Measurements from ENCODE around the gene PGLYRP4.

PGLYRP4 gene

DNA sequence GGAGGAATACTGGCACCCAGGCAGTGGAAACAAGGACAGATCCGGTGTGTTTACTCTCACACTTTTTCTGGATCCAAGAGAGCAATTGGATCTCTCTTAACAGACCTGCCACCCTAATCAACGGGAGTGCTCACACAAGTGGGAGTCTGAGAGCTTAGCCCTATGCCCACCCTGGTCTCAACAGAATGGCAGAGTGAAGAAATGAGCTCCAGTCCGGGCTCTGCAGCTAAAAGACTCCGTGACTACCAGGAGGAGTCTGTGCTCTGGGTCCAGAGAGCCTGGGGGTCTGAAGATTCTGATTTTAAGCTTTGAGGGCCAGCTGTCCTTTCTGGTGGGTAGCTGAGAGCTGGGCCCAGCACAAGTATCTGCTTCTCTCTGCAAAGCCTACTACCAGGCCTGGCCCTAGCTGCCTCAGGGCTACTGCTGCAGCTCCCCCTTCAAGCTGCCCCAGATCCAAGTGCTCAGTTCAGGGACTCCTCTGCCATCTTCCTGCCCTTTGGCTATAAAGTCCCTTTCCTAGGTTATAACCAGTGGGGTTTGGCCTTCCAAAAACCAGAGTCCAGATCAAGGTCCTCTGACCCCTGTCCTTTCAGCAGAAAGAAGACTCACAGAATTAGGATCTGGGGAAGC, 13.0 kb upstream of the PGLYRP4 start:
- H4K20me1 ChIP-seq (ENCODE audit: insufficient read depth, low read length) = no peaks in the 10 kb centered on the region
- no peak overlapping the region for H3K4me2 ChIP-seq (ENCODE audit: insufficient read depth, low read length)
- no peak overlapping the region for H3K27ac ChIP-seq (ENCODE audit: low read length)
- no peak overlapping the region for H2AFZ ChIP-seq (ENCODE audit: low read depth, low read length)
- no peak for DNase-seq
- peaks cover 43% of the 10 kb centered on the region for H3K27me3 ChIP-seq (ENCODE audit: insufficient read depth, low read length, poor library complexity)
- H3K9ac ChIP-seq (ENCODE audit: low read depth, low read length) = no peak overlapping the region
- no peaks in the 10 kb centered on the region for H3K9me3 ChIP-seq (ENCODE audit: insufficient read depth, low read length, severe bottlenecking)
- H3K79me2 ChIP-seq (ENCODE audit: insufficient read depth, low read length) = no peaks in the 10 kb centered on the region
- TF ChIP-seq EZH2 (IDR thresholded peaks at IDR 0.05; ENCODE audit: borderline replicate concordance, low read depth, low read length, severe bottlenecking) = no peak
- TF ChIP-seq, protein P1, sequence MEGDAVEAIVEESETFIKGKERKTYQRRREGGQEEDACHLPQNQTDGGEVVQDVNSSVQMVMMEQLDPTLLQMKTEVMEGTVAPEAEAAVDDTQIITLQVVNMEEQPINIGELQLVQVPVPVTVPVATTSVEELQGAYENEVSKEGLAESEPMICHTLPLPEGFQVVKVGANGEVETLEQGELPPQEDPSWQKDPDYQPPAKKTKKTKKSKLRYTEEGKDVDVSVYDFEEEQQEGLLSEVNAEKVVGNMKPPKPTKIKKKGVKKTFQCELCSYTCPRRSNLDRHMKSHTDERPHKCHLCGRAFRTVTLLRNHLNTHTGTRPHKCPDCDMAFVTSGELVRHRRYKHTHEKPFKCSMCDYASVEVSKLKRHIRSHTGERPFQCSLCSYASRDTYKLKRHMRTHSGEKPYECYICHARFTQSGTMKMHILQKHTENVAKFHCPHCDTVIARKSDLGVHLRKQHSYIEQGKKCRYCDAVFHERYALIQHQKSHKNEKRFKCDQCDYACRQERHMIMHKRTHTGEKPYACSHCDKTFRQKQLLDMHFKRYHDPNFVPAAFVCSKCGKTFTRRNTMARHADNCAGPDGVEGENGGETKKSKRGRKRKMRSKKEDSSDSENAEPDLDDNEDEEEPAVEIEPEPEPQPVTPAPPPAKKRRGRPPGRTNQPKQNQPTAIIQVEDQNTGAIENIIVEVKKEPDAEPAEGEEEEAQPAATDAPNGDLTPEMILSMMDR (IDR thresholded peaks at IDR 0.05; ENCODE audit: borderline replicate concordance, extremely low read depth, low read length, poor library complexity, severe bottlenecking) = no peak
- no peaks in the 10 kb centered on the region for H3K4me1 ChIP-seq (ENCODE audit: insufficient read depth, low read length)
- ATAC-seq (ENCODE audit: insufficient read depth, low read depth) = no peak
- no peaks in the 10 kb centered on the region for H3K36me3 ChIP-seq (ENCODE audit: insufficient read depth, low read length)
- no peak overlapping the region for H3K4me3 ChIP-seq (ENCODE audit: low read depth in 1 of 2, low read length in 2 of 2)

DNA sequence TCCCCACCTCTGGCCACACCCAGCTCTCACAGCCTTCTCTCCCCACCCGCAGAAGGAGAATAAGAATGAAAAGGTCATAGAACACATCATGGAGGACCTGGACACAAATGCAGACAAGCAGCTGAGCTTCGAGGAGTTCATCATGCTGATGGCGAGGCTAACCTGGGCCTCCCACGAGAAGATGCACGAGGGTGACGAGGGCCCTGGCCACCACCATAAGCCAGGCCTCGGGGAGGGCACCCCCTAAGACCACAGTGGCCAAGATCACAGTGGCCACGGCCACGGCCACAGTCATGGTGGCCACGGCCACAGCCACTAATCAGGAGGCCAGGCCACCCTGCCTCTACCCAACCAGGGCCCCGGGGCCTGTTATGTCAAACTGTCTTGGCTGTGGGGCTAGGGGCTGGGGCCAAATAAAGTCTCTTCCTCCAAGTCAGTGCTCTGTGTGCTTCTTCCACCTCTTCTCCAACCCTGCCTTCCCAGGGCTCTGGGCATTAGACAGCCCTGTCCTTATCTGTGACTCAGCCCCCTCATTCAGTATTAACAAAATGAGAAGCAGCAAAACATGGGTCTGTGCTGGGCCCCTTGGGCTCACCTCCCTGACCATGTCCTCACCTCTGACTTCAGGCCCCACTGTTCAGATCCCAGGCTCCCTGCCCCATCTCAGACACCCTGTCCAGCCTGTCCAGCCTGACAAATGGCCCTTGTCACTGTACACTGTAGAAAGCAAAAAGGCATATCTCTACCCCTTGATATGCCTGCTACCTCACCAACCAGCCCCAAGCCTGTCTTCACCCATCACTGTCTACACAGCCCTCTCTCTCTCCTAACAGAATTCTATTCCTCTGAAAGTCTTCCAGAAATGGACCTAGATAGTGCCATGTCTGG, 12.2 kb upstream of the PGLYRP4 start:
- no peak overlapping the region for H3K4me2 ChIP-seq (ENCODE audit: insufficient read depth, low read length)
- DNase-seq (no peak), ATAC-seq (ENCODE audit: insufficient read depth, low read depth) (no peak)
- H3K9me3 ChIP-seq (ENCODE audit: insufficient read depth, low read length, severe bottlenecking) = no peaks in the 10 kb centered on the region
- no peaks in the 10 kb centered on the region for H3K79me2 ChIP-seq (ENCODE audit: insufficient read depth, low read length)
- H3K4me1 ChIP-seq (ENCODE audit: insufficient read depth, low read length) = no peaks in the 10 kb centered on the region
- no peaks in the 10 kb centered on the region for H4K20me1 ChIP-seq (ENCODE audit: insufficient read depth, low read length)
- no peak overlapping the region for H3K4me3 ChIP-seq (ENCODE audit: low read depth in 1 of 2, low read length in 2 of 2)
- TF ChIP-seq EZH2 (IDR thresholded peaks at IDR 0.05; ENCODE audit: borderline replicate concordance, low read depth, low read length, severe bottlenecking) = no peak
- TF ChIP-seq, protein P1 (IDR thresholded peaks at IDR 0.05; ENCODE audit: borderline replicate concordance, extremely low read depth, low read length, poor library complexity, severe bottlenecking) = no peak
- H3K27me3 ChIP-seq (ENCODE audit: insufficient read depth, low read length, poor library complexity) = peaks cover 36% of the 10 kb centered on the region
- H2AFZ ChIP-seq (ENCODE audit: low read depth, low read length) = no peak overlapping the region
- H3K36me3 ChIP-seq (ENCODE audit: insufficient read depth, low read length) = no peaks in the 10 kb centered on the region
- no peak overlapping the region for H3K27ac ChIP-seq (ENCODE audit: low read length)
- H3K9ac ChIP-seq (ENCODE audit: low read depth, low read length) = no peak overlapping the region

DNA sequence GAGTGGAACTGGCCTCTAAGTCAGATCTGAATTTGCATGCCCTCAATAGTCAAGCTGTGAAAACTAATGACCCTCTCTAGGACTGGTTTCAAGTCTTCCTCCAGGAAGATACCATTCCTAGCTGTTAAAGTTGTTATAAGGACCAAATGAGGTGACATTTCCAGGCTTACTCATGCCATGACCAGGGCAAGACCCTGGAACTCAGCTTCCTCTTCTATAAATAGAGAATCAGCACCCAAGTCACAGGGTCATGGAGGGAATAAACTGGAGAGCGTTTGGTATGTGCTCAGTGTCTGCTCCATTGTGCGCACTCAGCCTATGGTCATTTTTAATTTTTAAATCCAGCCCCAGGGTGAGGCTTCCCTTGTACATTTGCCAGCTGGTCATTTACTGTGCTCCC, 11.5 kb upstream of the PGLYRP4 start:
- Histone ChIP-seq H3K27ac (ENCODE audit: low read length) (no peak overlapping the region), H3K4me1 (ENCODE audit: insufficient read depth, low read length) (no peaks in the 10 kb centered on the region), H3K9me3 (ENCODE audit: insufficient read depth, low read length, severe bottlenecking) (no peaks in the 10 kb centered on the region), H3K27me3 (ENCODE audit: insufficient read depth, low read length, poor library complexity) (peaks cover 31% of the 10 kb centered on the region), H2AFZ (ENCODE audit: low read depth, low read length) (no peak overlapping the region), H3K9ac (ENCODE audit: low read depth, low read length) (no peak overlapping the region), H4K20me1 (ENCODE audit: insufficient read depth, low read length) (no peaks in the 10 kb centered on the region), H3K4me2 (ENCODE audit: insufficient read depth, low read length) (no peak overlapping the region), H3K4me3 (ENCODE audit: low read depth in 1 of 2, low read length in 2 of 2) (no peak overlapping the region), H3K36me3 (ENCODE audit: insufficient read depth, low read length) (no peaks in the 10 kb centered on the region), H3K79me2 (ENCODE audit: insufficient read depth, low read length) (no peaks in the 10 kb centered on the region)
- no peak for ATAC-seq (ENCODE audit: insufficient read depth, low read depth)
- no peak for DNase-seq
- TF ChIP-seq, protein P1 (IDR thresholded peaks at IDR 0.05; ENCODE audit: borderline replicate concordance, extremely low read depth, low read length, poor library complexity, severe bottlenecking) = no peak
- no peak for TF ChIP-seq EZH2 (IDR thresholded peaks at IDR 0.05; ENCODE audit: borderline replicate concordance, low read depth, low read length, severe bottlenecking)
